HG02973 (cell line): ENCODE results near the gene KRABD2.
"Not testable (repeated sequence)": the region's sequence is repeated elsewhere in the genome, so short reads cannot be mapped to it uniquely, and the experiment has no call there.

ENCODE experiments used
- ATAC-seq: cut with Tn5 transposase; IDR thresholded peaks from one replicate; pipeline ENCODE4 v1.9.1; 2021; ENCODE audit warnings: moderate library complexity; ENCODE audit not compliant: unreplicated experiment

Gene KRABD2

GRCh38 chr17:8392674-8393469 lies 16.4 kb upstream of the KRABD2 start:
- ATAC-seq = no peak

GRCh38 chr17:8392274-8392673 lies 15.8 kb upstream of the KRABD2 start:
- no peak for ATAC-seq

DNA sequence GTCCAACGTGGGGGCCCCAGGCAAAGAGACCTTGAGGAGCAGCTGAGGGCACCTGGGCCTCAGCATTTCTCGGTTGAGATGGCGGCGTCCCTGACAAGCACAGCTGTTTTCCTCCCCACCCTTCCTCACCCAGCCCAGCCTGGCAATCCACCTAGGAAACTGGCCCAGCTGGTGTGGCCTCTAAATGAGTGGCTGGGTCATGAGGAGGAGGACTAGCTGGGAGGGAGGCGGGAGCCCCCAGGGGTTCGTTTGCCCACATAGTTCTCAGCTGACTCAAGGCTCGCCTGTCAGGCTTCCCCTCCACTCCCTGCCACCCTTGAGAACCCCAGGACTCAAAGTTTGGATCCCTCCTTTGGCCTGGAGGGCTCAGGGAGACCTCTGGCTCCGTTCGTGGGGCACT lies 15.2 kb upstream of the KRABD2 start:
- no peak for ATAC-seq

GRCh38 chr17:8387914-8388651 lies 11.6 kb upstream of the KRABD2 start:
- ATAC-seq = no peak

- ATAC-seq = no peak
Observed at GRCh38 chr17:8386841-8387240, 10.3 kb upstream of the KRABD2 start.

GRCh38 chr17:8384801-8385378 lies 8.4 kb upstream of the KRABD2 start:
- no peak for ATAC-seq

DNA sequence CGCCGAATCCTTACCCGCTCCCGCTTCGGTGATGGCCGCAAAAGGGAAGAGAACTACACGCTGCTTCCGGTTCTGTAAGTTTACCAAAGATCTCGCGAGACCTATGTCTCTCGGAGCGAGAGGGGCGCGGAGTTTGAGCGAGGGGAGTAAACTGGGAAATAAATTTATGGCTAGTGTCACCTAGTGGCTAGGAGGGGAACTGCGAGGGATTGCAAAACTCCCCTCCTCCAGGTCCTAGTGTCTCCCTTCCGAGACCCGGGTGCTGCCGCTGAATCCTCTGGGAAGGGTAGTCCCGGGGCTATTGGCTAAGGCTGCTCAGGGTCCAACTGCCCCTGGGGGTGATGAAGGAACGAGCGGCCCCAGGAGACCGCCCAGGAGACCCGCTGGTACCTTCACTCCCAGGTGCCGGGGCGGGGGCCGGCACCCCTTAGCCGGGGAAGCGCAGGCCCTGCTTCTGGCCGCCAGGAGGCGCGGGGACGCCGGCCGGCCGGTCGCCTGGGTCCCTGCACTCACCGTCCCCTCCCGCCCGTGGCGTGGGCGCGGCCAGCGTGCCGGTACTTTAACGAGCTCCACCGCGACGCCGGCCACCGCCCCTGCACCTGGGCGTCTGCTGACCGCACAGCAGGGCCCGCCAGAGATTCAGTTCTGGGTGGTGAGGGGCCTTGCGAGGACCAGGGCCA lies 6.8 kb upstream of the KRABD2 start, which contains the start of gene RPL26:
Gene RPL26, minus strand, starts transcription at position 51 of the 680 bp plus-strand sequence. CDS start 883 bp downstream, outside the sequence.
- peak; percentile 84 for ATAC-seq

- ATAC-seq = no peak
Observed at GRCh38 chr17:8382880-8383142, 6.3 kb upstream of the KRABD2 start.

DNA sequence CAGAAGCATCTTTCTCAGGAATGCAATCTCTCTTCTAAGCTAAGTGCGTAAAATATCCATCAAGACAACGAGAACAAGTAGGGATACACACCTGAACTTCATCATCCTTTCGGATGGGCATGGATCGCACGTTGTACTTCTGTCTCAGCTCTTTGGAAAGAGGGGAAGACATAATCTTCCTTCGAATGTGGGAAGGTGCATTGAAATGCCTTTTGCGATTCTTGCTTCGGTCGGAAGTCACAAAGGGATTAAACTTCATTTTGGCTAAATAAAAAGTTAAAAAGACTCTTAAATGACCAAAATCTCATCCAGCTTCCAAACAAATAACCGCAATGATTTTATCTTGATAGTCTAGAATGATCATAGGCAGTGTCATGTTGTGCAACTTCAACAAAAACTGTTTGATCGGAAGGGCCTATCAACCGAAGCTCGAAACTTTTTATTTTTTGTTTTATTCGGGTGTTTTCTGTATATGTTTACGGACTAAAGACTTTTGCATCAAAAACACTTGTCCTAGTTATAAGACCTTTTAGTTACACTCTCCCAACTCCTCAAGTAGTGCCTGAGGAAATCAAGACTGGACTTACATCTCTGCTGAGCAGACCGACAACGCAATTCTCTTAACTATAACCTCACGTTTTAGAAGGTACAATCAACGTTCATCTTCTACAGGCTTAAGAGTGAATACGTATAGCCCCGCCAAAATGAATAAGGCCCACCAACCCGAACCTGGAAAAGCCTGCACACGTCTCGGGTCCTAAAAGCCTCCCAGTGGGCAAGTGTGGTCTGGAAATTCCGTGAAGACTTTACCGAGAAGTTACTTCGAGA lies 5.8 kb upstream of the KRABD2 start:
- no peak for ATAC-seq

DNA sequence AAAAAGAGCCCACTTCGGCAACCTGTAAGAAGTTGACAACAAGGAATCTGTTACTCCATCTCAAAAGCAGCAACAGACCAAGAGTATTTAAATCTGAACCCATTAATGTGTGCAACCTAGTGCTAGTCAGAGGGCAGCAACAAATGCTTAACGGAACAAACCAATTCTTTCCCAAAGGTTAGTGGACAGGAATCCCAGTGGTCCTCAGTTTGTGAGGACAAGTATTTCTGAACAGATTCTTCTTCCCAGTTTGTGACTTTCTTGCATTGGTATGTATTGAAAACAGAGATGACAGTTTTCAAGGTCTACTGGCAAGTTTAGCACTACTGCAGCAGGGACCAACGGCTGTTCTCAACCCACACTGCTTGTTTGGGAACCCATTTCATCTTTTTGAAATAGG lies 3.5 kb upstream of the KRABD2 start:
- ATAC-seq = no peak

GRCh38 chr17:8378117-8378516 lies 1.6 kb upstream of the KRABD2 start:
- ATAC-seq = not testable (repeated sequence)

DNA sequence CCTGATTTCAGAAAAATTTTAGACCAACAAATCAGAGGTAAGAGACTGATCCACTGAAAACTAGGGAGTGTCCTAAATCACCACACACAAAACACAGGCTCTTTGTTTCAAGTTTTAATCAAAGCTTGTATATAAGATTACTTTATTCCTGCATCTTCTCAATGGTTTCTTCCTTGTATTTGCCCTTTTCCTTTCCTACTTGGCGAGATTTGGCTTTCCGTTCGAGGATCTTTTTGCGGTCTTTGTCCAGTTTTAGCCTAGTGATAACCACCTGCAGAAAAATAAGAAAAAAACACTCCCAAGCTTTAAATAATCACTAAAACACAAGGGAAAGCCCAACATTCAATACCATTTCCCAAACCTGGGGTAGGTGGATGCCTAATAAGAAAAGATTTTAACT lies 918 bp upstream of the KRABD2 start:
- ATAC-seq = no peak

DNA sequence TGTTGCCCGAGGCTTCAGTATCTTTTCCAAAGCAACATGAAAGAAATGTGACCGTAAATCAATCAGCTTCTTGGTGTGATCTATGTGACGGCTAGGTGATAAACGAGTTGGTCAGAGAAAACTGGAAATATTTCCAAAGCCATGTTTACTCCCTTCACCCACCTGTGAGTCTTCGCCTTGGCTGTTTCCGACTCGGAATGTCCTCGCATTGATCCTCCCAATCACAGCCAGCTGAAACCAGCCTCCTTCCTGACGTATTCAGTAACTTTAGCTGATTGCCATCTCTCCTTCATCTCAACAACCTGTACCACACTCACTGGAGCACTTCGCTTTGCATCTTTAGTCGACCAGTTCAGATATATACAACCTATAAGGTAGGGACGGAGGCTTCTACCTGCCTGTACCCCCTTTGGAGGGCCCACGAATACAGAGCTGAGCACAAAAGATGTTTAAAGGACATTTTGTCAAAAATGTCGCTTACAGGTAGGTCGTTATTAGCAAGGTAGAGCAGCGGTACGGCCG lies 705 bp downstream of the KRABD2 start:
- no peak for ATAC-seq

GRCh38 chr17:8373856-8374255 lies 2.6 kb downstream of the KRABD2 start:
- not testable (repeated sequence) for ATAC-seq

DNA sequence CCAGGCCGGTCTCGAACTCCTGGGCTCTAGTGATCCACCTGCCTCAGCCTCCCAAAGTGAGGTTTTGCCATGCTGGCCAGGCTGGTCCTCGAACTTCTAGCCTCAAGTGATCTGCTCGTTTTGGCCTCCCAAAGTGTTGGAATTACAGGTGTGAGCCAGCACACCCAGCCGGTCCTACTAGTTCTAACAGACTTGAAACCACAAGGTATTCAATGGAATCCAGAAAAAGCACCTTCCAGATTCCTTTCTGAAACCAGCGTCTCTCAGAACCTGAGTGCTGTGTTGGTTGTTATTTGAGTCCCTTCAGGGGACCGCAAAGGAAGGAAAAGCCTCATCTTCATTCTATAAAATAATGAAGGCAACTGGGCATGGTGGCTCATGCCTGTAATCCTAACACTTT lies 4.1 kb downstream of the KRABD2 start:
- ATAC-seq = no peak

DNA sequence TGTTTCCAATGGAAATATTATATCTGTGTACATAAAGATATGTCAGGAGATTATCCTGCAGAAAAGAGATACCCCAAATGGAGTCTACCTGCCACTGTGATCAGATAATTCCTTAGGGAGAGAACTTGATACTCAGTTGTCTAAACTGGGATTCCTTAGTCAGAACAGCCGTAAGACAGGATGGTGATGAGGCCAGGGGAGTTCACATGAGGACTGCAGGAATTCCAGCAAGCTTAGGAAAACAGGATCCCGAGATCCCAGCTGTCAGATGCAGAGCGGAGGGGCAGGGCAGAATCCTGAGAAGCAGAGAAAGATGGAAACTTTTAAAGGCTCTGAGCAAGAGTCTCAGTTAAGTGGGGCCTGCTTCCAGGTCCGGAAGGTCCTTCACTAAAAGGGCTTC lies 4.7 kb downstream of the KRABD2 start:
- ATAC-seq = no peak

DNA sequence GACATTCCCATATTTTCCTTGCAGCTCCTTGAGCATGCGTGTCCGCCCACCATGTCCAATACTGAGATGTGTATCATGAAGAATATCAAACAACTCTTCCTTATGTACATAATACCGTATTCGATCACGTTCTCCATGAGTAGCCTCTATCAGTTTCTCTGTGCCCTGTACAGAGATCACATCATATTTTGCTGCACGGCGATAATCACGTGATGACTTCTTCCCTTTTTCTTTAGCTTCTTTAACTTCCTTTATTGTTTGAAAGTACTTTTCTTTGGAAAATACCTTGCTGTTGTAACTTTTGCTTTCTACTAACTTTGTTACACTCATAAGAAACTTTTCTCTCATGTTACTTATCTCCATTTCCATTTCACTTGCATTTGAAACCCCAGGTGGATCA lies 6.6 kb downstream of the KRABD2 start:
- ATAC-seq = no peak

DNA sequence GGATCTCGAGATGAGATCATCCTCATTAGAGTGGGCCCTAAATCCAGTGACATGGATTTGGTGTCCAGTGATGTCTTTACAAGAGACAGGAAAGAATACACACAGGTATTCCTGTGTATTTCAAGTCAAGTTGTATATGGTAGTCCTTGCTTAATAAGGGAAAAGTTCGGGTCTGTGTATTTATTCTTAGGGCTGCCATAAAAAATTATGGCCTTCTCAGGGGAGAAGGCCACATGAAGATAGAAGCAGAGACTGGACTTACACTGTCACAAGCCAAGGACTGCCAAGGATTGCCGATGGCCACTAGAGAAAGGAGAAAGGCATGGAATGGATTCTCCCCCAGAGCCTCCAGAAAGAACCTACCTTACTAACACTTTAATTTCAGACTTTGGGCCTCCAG lies 8.3 kb downstream of the KRABD2 start:
- no peak for ATAC-seq

GRCh38 chr17:8366231-8366630 lies 10.3 kb downstream of the KRABD2 start:
- ATAC-seq = no peak

DNA sequence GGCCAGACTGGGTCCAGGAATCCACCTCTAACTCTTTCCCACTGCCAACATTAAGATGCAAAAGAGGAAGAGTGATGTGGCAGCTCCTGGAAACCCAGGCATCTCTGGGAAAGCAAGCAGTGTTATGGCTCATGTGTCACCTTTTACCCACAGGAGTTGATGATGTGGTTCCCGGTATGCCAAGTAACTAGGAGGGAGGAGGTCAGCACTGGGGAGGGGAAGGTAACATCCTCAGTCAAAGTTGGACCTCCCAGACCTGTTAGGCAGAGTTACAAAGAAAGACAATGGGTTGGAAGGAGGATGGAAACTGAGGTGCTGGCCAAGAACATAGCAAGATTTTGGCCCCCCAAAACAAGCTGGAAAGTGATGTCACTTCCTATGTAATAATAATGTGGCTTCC lies 11.4 kb downstream of the KRABD2 start:
- no peak for ATAC-seq
